HCT116 (cell line): ENCODE results near the gene CEACAM3. TPM values are rescaled to one million over a fixed set of nuclear protein-coding genes. Genes with fewer than 3 reads are reported as not detected.

ENCODE experiments used
- ATAC-seq: fragments of 200-7000 bp; cut with Tn5 transposase; 2 replicates; pipeline ENCODE4 v1.9.1; 2020; ENCODE audit warnings: mild to moderate bottlenecking, moderate library complexity
- BruUV-seq: library from RNA; stranded (reverse); fragments of 400-500 nt; replicated peaks from 2 replicates; lab custom pipeline; 2021; lab: Mats Ljungman, UMichigan
- CTCF ChIA-PET: fragments of 300-600 bp; sonication (Branson Sonifier 250); formaldehyde crosslinking; loops from one replicate; lab custom pipeline; 2021; ENCODE audit warnings: antibody characterized with exemption; lab: Charles Lee
- POLR2A ChIA-PET: fragments of 300-600, 350-600 bp; sonication (Branson Sonifier 250); formaldehyde crosslinking; loops from one replicate; lab custom pipeline; 2021; ENCODE audit warnings: antibody characterized with exemption; lab: Charles Lee
- RAD21 ChIA-PET, 2 experiments: fragments of 300-600 bp; sonication (Branson Sonifier 250); formaldehyde crosslinking; loops; one replicate each; lab custom pipeline; 2023; ENCODE audit warnings: low total read pairs in 2 of 2; ENCODE audit not compliant: uncharacterized antibody in 2 of 2, unreplicated experiment in 2 of 2, low non-redundant PET in 1 of 2; lab: Charles Lee
- DNase-seq: peaks from one replicate; pipeline ENCODE4 v3.0.0-alpha.2; 2010; ENCODE audit warnings: low read depth, low spot score
- H2AFZ ChIP-seq: fragments of 200-600 bp; shearing (Covaris generic), sonication (generic); 2 replicates; pipeline ENCODE4 v1.6.1; 2017; ENCODE audit warnings: low read depth, mixed run types, mixed read lengths, antibody characterized with exemption, low read length; ENCODE audit not compliant: poor library complexity, severe bottlenecking
- H3K27ac ChIP-seq: 2 replicates; pipeline ENCODE4 v1.5.1; 2012; ENCODE audit warnings: low read depth, low read length
- H3K27me3 ChIP-seq: fragments of 200-600 bp; sonication (generic); 2 replicates; pipeline ENCODE4 v1.6.1; 2016; ENCODE audit warnings: mixed run types, low read length, mixed read lengths; ENCODE audit not compliant: insufficient read depth
- H3K36me3 ChIP-seq, 2 experiments: fragments of 200-500 bp in 1 of 2; fragments of 200-600 bp in 1 of 2; sonication (Bioruptor generic) in 1 of 2; sonication (generic) in 1 of 2; 2 replicates each; pipeline versions ENCODE4 v1.5.1 to v1.6.1; 2014 to 2016; ENCODE audit warnings: low read length in 2 of 2, inconsistent platforms in 1 of 2, mixed read lengths in 1 of 2, mixed run types in 1 of 2; ENCODE audit not compliant: insufficient read depth in 2 of 2, control insufficient read depth in 1 of 2
- H3K4me1 ChIP-seq, 2 experiments: fragments of 200-600 bp in 1 of 2; sonication (generic) in 1 of 2; 2 replicates each; pipeline versions ENCODE4 v1.5.1 to v1.6.1; 2012 to 2017; ENCODE audit warnings: low read length in 2 of 2, inconsistent platforms in 1 of 2, mild to moderate bottlenecking in 1 of 2, mixed read lengths in 1 of 2, mixed run types in 1 of 2, moderate library complexity in 1 of 2; ENCODE audit not compliant: insufficient read depth in 2 of 2, control insufficient read depth in 1 of 2
- H3K4me2 ChIP-seq: fragments of 200-600 bp; sonication (generic); 2 replicates; pipeline ENCODE4 v1.6.1; 2017; ENCODE audit warnings: mixed run types, low read length, mixed read lengths
- H3K4me3 ChIP-seq, 2 experiments: fragments of 200-600 bp in 1 of 2; sonication (generic) in 1 of 2; replicated peaks in 1 of 2; 2 replicates each; pipeline ENCODE4 v1.5.1; 2011 to 2016; ENCODE audit warnings: low read length in 2 of 2, control low read depth in 1 of 2, low read depth in 1 of 2, mild to moderate bottlenecking in 1 of 2, mixed read lengths in 1 of 2, mixed run types in 1 of 2
- H3K79me2 ChIP-seq: fragments of 200-600 bp; sonication (generic); 2 replicates; pipeline ENCODE4 v1.6.1; 2017; ENCODE audit warnings: mild to moderate bottlenecking, mixed run types, low read length, moderate library complexity, mixed read lengths; ENCODE audit not compliant: insufficient read depth
- H3K9ac ChIP-seq: fragments of 200-600 bp; sonication (generic); 2 replicates; pipeline ENCODE4 v1.6.1; 2016; ENCODE audit warnings: low read length, mixed read lengths
- H3K9me2 ChIP-seq: fragments of 200-600 bp; sonication (generic), shearing (Covaris generic); 2 replicates; pipeline ENCODE4 v1.6.1; 2017; ENCODE audit warnings: mixed run types, mild to moderate bottlenecking, moderate library complexity; ENCODE audit not compliant: insufficient read depth
- H3K9me3 ChIP-seq, 2 experiments: fragments of 200-500 bp in 1 of 2; fragments of 200-600 bp in 1 of 2; sonication (Bioruptor generic) in 1 of 2; sonication (generic) in 1 of 2; 2 replicates each; pipeline ENCODE4 v1.6.1; 2014 to 2017; ENCODE audit warnings: low read length in 2 of 2, mixed read lengths in 2 of 2, inconsistent platforms in 1 of 2, low read depth in 1 of 2, mild to moderate bottlenecking in 1 of 2, mixed run types in 1 of 2, moderate library complexity in 1 of 2; ENCODE audit not compliant: control insufficient read depth in 1 of 2, insufficient read depth in 1 of 2
- H4K20me1 ChIP-seq: fragments of 200-600 bp; sonication (generic), shearing (Covaris generic); 2 replicates; pipeline ENCODE4 v1.6.1; 2017; ENCODE audit warnings: mixed run types, mild to moderate bottlenecking, moderate library complexity; ENCODE audit not compliant: insufficient read depth
- ATF3 ChIP-seq: IDR thresholded peaks from 2 replicates; pipeline ENCODE4 v1.6.1; 2012
- CBX3 ChIP-seq: IDR thresholded peaks from 2 replicates; pipeline ENCODE4 v1.6.1; 2012; ENCODE audit warnings: low read depth
- CEBPB ChIP-seq: IDR thresholded peaks from 2 replicates; pipeline ENCODE4 v1.6.1; 2012; ENCODE audit warnings: low read depth
- EGR1 ChIP-seq: IDR thresholded peaks from 2 replicates; pipeline ENCODE4 v1.6.1; 2012; ENCODE audit warnings: low read depth
- ELF1 ChIP-seq: IDR thresholded peaks from 2 replicates; pipeline ENCODE4 v1.6.1; 2012; ENCODE audit warnings: low read depth, borderline replicate concordance
- EZH2 ChIP-seq: fragments of 200-600 bp; sonication (generic); IDR thresholded peaks from 2 replicates; pipeline ENCODE4 v1.6.1; 2017; ENCODE audit warnings: antibody characterized with exemption, mixed run types
- EZH2phosphoT487 ChIP-seq: fragments of 200-600 bp; IDR thresholded peaks from 2 replicates; pipeline ENCODE4 v1.6.1; 2018; ENCODE audit warnings: antibody characterized with exemption, borderline replicate concordance
- JUND ChIP-seq: IDR thresholded peaks from 2 replicates; pipeline ENCODE4 v1.6.1; 2012
- MAX ChIP-seq: IDR thresholded peaks from 2 replicates; pipeline ENCODE4 v1.6.1; 2012
- POLR2A ChIP-seq: IDR thresholded peaks from 2 replicates; pipeline ENCODE4 v1.7.0; 2011; ENCODE audit warnings: borderline replicate concordance; ENCODE audit not compliant: insufficient read depth, insufficient read length; ENCODE audit errors: extremely low read depth
- POLR2AphosphoS5 ChIP-seq: IDR thresholded peaks from 2 replicates; pipeline ENCODE4 v1.6.1; 2011; ENCODE audit warnings: mild to moderate bottlenecking, low read depth, low read length, moderate library complexity
- RAD21 ChIP-seq: IDR thresholded peaks from 2 replicates; pipeline ENCODE4 v1.6.1; 2012; ENCODE audit warnings: low read depth, mild to moderate bottlenecking
- REST ChIP-seq: IDR thresholded peaks from 2 replicates; pipeline ENCODE4 v1.6.1; 2012; ENCODE audit warnings: low read depth
- SIN3A ChIP-seq: IDR thresholded peaks from 2 replicates; pipeline ENCODE4 v1.6.1; 2012; ENCODE audit warnings: low read depth
- YY1 ChIP-seq: IDR thresholded peaks from 2 replicates; pipeline ENCODE4 v1.6.1; 2011; ENCODE audit warnings: low read length, low read depth, moderate library complexity, mild to moderate bottlenecking; ENCODE audit not compliant: insufficient replicate concordance; ENCODE audit errors: extremely low read depth
- intact Hi-C: fragments of 100-400 bp; cut with micrococcal nuclease; formaldehyde crosslinking; loops from 2 replicates; pipeline ENCODE4 v1.10.0; 2022
- total RNA-seq: library from RNA; stranded (reverse); gene quantifications from one replicate; pipeline ENCODE4 v1.2.1, GENCODE V29; 2021; ENCODE audit not compliant: unreplicated experiment

CEACAM3 gene
- total RNA-seq, 1 experiment from 2014 or later: not detected

- TF ChIP-seq REST: no peak
- TF ChIP-seq EZH2phosphoT487: no peak
These were observed 3.1 kb downstream of the CEACAM3 start (continued) for GRCh38 chr19:41799444-41800000.

GRCh38 chr19:41801031-41801430 is 4.6 kb downstream of the CEACAM3 start:
- Histone ChIP-seq H3K9ac (no peak overlapping the region), H3K9me3 (no peaks in the 10 kb centered on the region), H3K4me1 (no peaks in the 10 kb centered on the region), H3K36me3 (no peaks in the 10 kb centered on the region), H4K20me1 (no peaks in the 10 kb centered on the region), H3K27me3 (peaks cover 15% of the 10 kb centered on the region), H3K27ac (no peak overlapping the region), H3K4me2 (no peak overlapping the region), H3K4me3 (no peak overlapping the region), H3K79me2 (no peaks in the 10 kb centered on the region), H3K9me2 (no peaks in the 10 kb centered on the region), H2AFZ (no peak overlapping the region)
- intact Hi-C loops: no loop called here
- CTCF ChIA-PET: interaction anchor here (1.1 to 4.9 kb wide), 2 partner anchors 9 to 48 kb away, joined by 4 to 24 read pairs; no protein-coding TSS in a partner anchor
- ATAC-seq: no peak
- BruUV-seq: no TSS peak
- POLR2A ChIA-PET: no interaction called here
- DNase-seq: no peak
- RAD21 ChIA-PET: no interaction called here
- TF ChIP-seq CEBPB (no peak), EZH2 (no peak), REST (no peak), JUND (no peak), MAX (no peak), YY1 (no peak), EGR1 (no peak), CBX3 (no peak), SIN3A (no peak), EZH2phosphoT487 (no peak), POLR2AphosphoS5 (no peak), ATF3 (no peak), ELF1 (no peak), POLR2A (no peak), RAD21 (no peak)
